NCI-H146 (cell line): ENCODE results near the gene UBE2L6.

ENCODE experiments used
- DNase-seq: peaks from one replicate; lab custom pipeline; 2025; lab: John Stamatoyannopoulos, UW

Gene UBE2L6

GRCh38 chr11:57530215-57530595, 37.3 kb downstream of the UBE2L6 start:
- DNase-seq = no peak

DNA sequence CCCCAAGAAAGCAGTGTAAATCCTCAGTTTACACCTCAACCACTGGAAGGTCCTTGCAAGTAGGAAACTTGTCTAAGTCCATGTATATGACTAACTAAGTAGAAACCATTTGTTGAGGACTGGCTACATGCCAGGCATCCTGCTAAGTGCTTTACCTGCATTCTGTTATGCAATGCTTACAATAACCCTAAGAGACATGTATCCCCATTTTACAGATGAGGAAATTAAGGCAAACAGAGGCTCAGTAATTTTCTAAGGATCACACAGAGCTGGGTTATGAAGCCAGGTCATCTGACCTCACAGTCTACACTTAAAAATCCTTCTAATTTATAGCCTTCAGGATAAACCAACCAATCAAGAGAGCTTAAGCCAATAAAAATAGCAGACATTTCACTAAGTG, 38.5 kb downstream of the UBE2L6 start:
- no peak for DNase-seq

DNA sequence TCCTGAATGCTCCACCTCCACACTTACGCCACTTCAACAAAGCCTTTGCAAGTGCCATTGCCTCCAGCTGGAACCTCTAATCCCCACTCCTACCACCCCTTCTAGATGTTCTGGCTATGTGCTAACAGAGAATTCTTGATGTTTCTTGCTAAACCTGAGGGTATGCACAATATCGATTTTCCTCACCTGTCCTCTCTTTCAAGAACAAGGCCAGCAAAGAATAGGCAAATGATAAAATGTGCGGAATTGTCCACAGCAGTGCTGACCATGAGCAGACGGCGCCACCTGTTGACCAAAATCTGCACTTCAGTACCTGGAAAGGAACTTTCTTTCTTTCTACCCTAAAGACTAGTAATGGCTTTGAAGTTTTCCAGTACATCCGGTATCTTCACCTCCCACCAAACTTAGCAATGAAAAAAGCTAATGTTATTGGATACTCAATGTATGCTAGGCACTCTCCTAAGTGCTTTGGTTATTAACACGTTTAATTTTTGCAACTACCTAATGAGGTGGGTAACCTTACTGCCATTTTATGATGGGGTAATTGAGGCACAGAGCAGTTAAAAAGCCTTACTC, 40.3 kb downstream of the UBE2L6 start:
- peak; percentile 63 for DNase-seq

- DNase-seq = no peak
Measured at GRCh38 chr11:57523419-57523818, 44.1 kb downstream of the UBE2L6 start.

DNA sequence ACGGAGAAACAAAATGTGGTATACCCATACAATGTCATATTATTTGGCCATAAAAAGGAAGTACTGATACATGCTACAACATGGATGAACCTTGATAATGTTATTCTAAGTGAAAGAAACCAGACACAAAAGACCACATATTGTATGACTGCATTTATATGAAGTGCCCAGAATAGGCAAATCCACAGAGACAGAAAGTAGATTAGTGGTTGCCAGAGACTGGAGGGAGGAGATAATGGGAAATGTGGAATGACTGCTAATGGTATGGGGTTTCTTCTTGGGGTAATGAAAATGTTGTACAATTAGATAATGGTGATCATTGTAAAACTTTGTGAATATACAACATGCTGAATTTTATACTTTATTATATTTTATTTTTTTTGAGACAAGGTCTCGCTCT, 46.4 kb downstream of the UBE2L6 start:
- no peak for DNase-seq

DNA sequence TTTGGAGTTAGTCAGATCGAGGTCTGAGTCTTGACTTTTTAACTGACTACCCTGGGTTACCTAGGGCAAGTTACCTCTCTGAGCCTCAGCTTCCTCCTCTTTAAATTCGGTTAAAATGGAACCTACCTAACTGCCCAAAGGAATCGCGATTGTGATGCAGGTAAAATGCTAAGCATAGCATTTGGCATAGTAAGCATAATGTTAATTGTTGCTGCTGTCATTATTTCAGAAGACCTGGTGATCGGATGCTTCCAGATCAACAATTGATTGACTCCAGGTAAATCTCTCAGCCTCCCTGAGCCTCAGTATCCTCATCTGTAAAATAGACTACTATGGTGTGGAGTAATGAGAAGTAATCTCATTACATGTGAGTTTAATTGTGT, 51.4 kb downstream of the UBE2L6 start:
- no peak for DNase-seq

- DNase-seq = peak; percentile 56
Measured at GRCh38 chr11:57515332-57516060, 52.0 kb downstream of the UBE2L6 start, which contains the start of gene SLC43A1. Gene SLC43A1, minus strand, starts transcription at chr11:57515702. Its CDS starts 1,591 bp downstream, at chr11:57514111.

- peak; percentile 64 for DNase-seq
Measured at GRCh38 chr11:57514538-57515331, 52.7 kb downstream of the UBE2L6 start.

GRCh38 chr11:57513911-57514537, 53.4 kb downstream of the UBE2L6 start:
- peak; percentile 71 for DNase-seq

DNA sequence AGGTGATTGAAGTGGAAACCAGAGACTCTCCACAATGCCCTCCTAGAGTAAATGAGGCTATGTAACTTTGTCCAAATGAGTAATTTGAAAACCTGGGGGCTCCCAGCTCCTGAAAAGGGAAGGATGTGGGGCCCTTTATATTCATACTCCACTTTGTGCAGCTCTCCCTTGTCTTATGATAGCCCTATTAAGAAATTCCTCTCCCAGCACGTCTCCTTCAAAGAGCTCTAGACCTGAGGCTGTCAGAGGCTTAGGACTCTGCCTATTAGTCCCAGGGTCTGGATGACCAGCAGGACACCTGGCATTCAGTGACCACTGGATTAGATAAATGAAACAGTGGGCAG, 54.0 kb downstream of the UBE2L6 start:
- no peak for DNase-seq

GRCh38 chr11:57512646-57513451, 54.6 kb downstream of the UBE2L6 start:
- DNase-seq = no peak

DNA sequence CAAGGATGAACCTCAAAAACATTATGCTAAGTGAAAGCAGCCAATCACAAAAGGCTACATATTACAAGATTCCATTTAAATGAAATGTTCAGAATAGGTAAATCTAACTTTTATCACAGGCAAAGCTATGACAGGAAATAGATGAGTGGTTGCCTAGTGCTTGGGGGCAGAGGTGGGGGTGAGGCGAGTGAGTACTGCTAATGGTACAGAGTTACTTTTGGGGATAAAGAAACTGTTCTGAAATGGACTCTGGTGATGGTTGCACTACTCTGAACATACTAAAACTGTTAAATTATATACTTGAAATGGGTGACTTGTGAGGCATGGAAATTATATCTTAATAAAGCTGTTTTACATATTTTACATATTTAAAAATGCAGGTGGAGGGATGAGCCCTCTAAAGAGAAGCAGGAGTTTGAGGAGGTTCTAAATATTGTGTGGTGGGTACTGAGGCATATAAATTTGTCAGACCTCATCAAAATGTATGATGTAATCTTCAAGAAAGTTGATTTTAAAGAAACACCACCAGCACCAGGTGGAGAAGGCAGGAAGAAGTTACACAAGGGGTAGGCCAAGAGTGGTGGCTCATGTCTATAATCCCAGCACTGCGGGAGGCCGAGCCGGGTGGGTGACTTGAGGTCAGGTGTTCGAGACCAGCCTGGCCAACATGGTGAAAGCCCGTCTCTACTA, 55.6 kb downstream of the UBE2L6 start:
- no peak for DNase-seq

- DNase-seq = no peak
Measured at GRCh38 chr11:57508341-57509170, 58.9 kb downstream of the UBE2L6 start.

DNA sequence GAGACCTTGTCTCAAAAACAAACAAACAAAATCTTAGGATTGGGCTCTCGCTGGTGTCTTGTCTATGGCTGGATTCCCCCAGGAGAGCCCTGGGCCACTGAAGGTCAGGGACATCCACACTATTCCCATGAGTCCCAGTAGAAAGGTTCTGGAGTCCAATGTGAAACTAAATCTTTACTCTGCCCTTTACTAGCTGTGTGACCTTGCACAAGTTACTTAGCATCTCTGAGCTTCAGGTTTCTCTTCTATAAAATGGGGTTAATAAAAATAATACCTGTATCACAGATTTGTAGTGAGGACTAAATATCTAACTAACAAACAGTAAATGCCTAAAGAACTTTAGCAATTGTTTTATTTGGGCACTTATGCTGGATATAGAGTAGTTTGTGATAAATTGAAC, 61.0 kb downstream of the UBE2L6 start:
- DNase-seq = no peak

DNA sequence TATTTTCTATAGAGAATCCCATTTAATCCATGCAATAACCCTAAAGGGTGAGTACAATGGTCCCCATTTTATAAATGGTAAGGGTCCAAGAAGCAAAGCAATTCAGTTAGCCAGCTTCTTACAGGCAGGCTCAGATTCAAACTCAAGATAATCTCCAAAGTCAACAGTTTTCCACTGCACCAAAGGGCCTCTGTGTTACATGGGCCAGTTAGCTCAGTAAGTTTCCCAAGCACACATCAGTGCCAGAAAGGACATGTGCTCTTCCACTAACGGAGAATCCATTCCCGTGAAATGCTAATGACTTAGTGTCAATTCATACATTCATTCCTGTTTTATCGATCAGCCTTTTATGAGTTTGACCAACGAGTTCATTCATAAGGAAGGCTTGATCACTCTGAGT, 63.0 kb downstream of the UBE2L6 start:
- no peak for DNase-seq

DNA sequence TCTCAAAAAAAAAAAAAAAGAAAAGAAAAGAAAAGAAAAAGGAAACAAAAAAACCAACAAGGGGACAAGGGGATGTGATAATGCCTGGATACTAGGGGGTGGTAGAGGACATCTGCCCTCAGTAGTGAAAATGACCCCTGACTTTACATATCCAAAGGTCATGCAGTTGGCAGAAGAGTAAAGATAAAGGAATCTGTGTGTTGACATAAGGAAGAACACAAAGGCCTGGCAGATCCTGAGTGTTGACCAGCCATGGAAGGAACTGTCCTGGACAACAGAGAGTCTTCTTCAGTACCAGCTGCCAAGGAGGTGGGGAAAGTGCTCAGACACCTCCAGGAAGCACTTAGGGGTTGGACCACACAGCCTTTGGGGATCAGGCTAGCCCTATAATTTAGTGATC, 64.6 kb downstream of the UBE2L6 start:
- DNase-seq = peak; percentile 59

- DNase-seq = peak; percentile 23
Measured at GRCh38 chr11:57502376-57502775, 65.1 kb downstream of the UBE2L6 start.

DNA sequence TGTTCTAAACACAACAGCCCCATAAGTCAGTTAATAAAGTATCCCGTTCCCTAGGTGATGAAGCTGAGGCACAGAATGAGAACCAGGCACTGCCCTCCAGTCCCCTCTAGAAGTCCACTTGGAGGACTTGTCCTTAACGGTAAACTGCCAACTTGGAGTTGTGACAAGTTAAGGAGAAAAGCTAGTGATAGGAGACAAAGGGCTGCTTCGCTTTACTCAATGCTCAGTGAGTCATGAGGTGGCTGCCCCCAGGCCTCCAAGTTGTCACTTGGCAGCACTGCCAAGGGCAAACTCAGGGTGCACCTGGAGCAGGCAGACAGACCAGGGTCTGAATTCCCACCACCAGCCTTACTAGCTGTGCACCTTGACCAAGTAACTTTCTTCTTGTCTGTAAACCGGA, 65.5 kb downstream of the UBE2L6 start:
- DNase-seq = no peak
